Renal cortex interstitium (tissue), 11 donors: ENCODE measurements around the gene DDX27. TPM values are rescaled to one million over a fixed set of nuclear protein-coding genes. Genes with fewer than 3 reads are reported as not detected.

Source experiments
- DNase-seq, 11 donors: peaks; one replicate each; pipeline ENCODE4 v3.0.0-alpha.2; 2013; ENCODE audit warnings: low read depth in 9 of 11, low spot score in 4 of 11; ENCODE audit errors: extremely low read depth in 1 of 11
- polyA plus RNA-seq, 3 donors: library from polyadenylated mRNA; unstranded; fragments of 120-200 nt; gene quantifications; one replicate each; pipeline ENCODE4 v1.2.1, GENCODE V29; 2013; ENCODE audit not compliant: insufficient read length in 3 of 3

The DDX27 gene
- polyA plus RNA-seq, 3 donors = 47.1 to 52.0 (median 48.4) TPM

DNA sequence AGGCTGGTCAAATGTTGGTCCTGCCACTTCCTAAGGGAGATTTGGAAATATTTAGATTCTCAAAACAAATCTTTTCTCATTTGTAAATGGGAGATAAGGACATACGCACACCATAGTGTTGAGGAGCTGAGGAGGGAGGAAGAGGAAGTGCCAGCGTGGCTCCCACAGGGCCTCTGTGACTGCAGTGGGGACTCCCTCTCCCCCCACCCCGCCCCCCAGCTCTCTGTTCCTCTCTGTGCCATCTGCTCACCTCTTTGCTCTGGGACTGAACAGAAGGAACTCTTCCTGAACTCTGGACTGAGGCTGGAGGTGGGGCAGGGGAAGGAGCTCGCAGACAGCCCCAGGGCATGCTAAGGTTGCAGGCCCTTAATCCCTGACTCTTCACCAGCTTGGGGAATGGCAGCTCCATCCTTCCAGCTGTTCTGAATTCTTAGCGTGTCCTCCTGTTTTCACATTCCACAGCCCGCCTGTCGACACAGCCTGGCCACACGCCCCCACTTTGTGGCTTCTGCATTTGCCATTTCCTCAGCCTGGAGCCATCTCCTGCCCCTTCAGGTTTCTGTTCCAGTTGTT lies 11.4 kb downstream of the DDX27 start:
- DNase-seq = no peak

DNA sequence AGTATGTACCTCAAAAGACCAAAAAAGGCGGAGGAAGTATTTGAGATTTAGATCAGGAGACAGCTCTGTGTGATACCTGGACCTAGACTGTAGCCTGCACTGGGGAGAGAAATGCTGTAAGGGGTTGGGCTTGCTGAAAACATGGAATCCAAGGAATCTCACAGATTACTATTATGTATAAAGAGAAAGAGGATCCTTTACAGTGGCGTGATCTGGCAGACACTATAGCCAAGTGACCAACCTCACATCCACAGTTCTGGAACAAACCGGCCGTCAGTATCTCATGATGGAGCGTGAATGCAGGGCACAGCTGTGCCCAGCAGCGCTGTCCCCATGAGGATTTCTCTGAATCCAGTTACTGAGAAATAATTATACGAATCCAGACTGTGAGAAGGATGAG lies 12.3 kb downstream of the DDX27 start:
- no peak for DNase-seq

DNA sequence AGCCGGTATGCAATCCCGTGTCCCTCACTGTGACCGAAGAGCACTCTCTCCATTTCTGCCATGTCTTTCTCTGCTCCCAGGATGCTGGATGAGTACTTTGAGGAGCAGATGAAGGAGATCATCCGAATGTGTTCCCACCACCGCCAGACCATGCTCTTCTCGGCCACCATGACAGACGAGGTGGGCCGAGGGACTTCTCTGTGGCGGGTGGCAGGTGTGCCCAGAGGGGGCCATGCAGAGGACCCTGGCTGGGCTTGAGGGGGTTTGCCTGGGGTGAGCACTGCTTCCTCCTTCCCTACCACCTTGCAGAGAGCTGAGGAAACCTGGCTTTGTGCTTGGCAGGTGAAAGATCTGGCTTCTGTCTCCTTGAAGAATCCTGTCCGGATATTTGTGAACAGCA lies 14.0 kb downstream of the DDX27 start:
- DNase-seq = no peak

DNA sequence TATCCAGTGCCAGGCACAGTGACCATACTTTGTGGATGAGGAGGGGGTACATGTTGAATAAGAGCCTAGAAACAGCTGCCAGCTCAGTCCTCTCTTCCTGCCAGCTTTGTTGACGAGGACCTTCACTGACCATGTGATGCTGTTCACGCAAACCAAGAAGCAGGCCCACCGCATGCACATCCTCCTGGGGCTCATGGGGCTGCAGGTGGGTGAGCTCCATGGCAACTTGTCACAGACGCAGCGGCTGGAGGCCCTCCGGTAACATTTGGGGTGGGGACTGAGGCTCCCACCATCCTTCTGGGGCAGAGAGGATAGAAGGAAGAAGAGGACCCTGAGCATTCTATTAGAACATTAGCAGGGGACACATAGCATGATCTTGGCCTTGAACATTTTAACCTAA lies 15.6 kb downstream of the DDX27 start:
- no peak for DNase-seq

DNA sequence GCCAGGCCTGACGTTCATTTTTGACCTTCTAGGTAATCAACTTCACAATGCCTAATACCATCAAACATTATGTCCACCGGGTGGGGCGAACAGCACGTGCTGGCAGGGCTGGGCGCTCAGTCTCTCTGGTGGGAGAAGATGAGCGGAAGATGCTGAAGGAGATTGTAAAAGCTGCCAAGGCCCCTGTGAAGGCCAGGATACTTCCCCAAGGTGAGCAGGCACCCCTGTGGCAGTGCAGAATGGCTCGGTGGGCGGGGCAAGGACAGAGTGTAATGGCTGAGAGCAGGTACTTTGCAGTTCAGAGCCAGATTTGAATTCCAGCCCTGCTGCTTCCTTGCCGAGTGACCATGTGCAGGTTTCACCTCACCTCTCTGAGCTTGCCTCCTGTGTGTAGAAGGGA lies 17.1 kb downstream of the DDX27 start:
- no peak for DNase-seq

DNA sequence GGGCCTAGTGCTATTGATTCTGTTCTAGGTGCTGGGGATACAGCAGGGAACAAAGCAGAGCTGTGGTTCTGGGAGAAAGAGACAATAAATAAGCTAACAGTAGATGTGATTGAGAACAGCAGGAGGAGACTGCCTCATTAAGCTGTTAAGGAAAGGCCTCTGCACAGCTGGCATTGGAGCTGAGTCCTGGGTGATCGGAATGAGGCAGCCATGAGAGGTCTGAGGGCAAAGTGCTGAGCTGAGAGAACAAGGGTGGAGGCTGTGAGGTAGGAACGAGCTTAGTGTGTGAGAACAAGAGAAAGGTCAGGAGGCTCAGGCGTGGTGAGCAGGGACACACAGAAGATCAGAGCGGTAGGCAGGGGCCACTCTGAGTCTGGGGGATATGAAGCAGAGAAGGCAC lies 18.3 kb downstream of the DDX27 start:
- no peak for DNase-seq

DNA sequence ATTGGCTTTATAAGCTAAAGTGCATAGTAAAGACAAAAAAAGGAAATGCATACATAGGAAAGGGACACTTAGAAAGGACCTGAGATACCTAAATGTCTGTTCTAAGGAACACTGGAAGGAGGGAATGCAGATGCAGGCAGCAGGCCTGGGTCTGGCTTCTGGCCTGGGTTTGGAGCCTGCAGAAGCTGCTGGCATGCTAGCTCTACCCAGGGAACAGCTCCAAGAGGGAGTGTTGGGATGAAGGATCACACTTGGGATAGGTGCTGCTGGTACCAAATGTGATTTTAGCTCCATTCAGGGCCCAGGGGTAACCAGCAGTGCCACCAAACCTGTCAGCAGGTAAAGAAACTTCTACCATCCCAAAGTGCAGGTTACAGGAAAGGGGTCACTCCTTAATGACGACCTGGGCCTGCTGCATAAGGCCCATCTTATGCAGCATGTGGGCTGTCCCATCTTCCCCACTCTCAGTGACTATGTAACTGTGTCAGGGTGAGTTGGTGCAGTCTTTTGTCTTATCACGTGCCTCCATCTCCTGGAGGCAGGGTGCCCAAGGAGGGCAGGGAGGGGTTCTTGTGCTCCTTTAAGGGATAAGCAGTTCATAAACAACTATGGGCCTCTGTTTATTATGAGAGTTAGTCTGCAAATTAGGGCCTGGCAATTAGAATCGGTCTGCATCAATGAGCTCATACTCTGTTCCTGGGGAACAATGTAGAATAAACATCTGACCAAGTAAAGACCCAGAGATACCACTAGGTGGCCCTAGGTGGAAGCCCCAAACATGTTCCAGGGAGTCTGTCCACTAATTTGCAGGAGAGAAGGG lies 26.9 kb downstream of the DDX27 start:
- DNase-seq = peak in 8 of 11 donors; percentile 5 to 30 (median 15)

DNA sequence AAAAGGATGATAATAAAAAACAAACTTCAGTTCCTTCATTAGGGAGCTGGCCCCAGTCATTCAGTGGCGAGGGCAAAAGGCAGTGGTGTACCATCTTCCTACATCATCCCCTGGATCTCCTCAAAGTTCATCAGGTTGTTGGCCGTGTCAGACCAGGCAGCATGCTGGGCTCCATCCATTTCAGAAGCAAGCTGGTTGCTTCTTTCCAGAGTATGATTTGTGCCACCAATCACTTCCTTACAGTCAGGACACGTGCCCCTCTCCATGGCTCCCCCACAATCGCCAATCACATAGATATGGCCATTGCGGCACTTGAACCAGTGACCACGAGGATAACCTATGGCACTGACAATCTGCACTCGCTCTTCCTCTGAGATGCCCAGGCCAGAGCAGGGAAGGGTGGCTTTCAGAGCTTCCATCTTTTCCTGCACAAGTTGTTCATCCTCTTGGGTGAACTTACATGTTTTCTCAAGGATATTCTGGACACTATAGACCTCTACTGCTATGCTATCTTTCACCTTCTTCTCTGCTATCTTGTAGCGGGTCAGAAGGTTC lies 28.0 kb downstream of the DDX27 start:
- DNase-seq = no peak

DNA sequence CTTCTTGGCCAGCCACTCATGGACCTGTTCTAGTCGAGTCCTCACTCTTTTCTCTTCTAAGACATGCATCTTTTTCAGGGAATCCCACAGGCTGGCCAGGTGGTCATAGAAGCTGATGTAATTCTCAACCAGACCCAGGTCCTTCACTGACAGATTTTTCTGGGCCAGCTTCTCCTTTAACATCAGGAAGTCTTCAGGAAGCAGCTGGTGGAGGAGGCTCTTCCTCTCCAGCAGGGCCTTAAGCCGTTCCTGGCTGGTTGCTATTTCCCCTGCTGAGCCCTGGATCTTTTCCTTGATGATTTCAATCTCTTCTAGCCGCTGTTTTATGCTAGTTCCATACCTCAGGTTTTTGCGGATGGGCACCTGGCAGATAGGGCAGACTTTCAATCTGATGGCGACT lies 28.6 kb downstream of the DDX27 start:
- peak in 1 of 11 donors; percentile 4 for DNase-seq

DNA sequence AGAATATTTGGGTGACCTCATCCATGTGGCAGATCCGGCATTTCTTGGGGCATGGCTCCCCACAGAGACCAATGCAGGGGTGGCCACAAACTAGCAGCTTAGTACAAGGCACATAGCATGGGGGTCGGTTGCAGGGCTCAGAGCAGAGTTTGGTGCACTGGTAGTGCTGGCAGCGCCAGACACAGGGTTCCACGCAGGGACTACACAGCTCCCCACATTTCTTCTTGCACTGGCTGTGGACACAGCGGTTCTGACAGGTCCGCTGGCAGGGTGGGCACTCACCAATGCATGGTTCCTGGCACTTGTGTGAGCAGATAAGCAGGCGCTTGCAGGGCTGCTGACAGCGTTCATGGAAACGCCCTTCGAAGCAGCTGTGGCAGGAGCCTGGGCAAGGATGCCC lies 29.1 kb downstream of the DDX27 start:
- no peak for DNase-seq

DNA sequence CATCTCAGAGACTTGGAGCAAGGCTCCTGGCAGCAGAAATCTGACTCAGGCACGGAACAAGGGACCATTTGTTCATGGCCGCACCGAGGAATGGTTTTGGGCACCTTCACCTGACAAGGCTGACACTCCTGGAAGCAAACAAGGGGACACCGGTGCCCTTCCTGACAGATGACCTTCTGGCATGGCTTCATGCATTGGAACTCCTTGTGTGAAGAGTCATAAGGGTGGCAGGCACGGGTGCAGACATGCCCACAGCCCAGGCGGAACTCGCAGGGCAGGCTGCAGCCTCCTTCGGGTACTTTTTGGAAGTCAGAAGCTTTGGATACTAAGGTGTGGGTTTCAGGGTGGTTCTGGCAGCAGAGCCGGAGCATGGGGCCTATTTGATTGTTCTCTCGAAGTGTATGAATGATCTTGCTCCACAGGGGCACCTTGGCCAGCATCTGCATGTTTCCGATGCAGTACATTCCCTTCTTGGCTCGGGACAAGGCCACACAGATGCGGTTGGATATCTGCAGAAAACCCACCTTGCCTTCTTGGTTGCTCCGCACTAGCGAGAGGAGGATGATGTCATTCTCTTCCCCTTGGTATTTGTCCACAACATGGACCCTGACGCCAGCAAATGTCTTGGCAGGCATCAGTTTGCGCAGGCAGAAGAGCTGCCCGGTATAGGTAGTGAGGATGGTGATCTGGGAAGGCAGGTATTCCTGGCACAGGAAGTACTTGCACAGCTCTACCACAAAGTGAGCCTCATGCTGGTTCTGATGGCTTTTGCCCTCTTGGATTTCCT lies 29.9 kb downstream of the DDX27 start:
- DNase-seq = no peak

DNA sequence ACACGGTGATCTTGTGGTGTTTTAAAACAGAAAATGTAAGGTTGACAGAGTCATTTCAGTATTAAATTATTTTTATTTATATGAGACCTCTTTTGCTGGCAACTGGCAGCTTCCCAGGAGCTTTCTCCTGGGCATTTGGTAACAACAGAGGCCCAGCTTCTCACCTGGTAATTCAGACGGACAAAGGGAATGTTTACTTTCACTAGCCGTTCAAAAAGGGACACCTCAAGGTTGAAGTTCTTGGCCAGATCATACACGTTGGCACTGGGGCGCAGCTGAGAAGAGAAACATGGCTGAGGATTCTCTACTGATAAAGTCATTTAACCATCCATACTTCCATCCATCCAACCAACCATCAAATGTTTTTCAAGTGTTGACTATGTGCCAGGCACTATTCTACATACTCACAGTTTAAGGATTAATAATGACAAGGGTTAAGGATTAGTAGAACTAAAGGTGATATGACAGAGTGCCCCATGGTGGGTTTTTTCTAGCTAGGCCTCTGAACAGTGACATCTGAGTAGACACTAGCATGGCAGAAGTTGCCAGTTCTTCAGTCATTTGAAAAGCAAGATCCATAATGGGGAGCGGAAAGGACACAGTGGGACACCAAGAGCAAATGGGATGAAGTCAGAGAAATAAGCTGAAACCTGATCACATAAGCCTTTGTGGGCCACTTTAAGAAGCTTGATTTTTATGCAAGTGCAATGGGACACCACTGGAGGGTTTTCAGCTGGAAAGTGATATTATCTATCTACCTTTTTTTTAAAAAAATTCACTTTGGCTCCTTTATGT lies 33.5 kb downstream of the DDX27 start:
- no peak for DNase-seq

DNA sequence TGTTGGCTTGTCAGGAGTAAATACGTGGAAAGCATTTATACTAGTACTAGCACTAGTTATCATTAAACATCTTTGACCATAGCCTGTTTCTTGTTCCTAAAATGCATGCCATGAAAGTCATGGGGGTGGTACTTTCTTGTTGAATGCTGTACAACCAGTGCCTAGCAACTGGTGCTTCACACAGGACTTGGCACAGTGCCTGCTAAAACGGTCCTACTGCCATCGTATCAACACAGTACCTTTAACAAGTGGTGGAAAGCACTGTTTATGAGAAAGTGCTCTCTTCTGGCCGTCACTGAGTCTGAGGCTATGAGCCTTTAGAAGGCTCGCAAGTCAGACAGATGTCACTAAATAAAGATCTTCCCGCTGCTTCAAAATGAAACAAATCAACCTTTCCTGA lies 37.0 kb downstream of the DDX27 start:
- no peak for DNase-seq

DNA sequence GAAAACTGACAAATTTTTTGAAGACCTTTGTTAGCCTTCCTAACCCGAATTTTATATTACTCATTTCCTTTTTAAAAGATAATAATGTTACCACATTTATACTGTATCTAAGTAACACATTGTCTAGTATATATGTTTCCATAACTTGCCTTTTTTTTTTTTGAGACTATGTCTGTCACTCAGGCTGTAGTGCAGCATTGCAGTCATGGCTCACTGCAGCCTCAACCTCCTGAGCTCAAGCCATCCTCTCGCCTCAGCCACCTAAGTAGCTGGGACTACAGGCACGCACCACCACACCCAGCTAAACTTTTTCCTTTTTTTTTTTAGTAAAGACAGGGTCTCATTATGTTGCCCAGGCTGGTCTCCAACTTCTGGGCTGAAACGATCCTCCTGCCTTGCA lies 40.1 kb downstream of the DDX27 start:
- no peak for DNase-seq

DNA sequence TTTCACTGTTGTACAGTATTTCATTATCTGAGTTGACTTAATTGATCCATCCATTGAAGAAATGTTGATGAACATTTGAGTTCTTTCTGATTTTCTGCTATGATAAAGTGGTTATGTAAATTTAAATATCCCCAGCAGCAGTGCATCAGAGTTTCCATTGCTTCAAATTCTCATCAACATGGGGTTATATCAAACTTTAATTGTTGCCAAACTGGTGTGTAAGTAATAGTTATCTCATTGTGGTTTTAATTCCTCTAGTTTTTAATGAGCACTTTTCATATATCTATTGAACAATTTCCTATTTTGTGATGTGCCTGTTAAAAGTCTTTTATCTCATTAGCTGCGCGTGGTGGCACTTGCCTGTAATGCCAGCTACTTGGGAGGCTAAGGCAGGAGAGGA lies 40.6 kb downstream of the DDX27 start:
- DNase-seq = no peak

DNA sequence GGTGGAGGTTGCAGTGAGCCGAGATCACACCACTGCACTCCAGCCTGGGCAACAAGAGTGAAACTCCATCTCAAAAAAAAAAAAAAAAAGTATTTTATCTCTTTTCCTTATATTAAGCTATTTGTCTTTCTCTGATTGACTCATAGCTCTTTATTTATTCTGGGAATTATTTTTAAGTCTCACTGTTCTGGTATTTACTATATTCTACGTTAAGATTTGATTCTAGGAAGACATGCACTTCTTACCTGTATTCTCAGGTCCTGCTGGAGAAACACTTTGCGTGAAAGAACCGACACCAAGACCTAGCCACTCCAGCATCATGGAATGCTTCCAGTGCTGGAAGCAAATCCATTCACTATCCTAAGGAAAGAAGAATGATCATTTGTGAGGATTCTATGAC lies 41.0 kb downstream of the DDX27 start:
- no peak for DNase-seq

DNA sequence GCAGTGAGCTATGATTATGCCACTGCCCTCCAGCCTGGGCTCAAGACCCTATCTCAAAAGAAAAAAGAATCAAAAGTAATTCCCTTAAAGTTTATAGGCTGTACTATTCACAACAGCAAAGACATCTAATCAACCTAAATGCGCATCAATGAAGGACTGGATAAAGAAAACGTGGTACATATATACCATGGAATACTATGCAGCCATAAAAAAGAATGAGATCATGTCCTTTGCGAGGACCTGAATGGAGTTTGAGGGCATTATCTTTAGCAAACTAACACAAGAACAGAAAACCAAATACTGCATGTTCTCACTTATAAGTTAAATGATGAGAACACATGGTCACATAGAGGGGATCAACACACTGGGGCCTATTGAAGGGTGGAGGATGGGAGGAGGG lies 42.0 kb downstream of the DDX27 start:
- DNase-seq = no peak

DNA sequence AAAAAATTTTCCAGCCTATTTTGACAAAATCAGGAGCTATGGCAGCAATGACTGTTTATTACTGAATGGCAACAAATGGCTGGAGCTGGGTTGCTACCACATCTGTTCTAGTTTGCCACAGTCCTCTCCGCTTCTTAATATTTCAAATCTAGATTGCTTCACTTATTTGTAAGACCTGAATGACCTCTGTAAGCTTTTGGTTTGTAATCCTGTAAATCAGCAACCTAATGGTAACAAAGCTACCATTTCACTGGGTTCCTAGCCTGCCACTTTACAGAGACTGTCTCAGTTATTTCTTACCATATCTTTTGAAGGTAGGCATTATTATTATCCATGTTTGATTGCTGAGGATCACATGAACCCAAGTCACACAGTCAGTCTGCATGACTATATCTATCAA lies 43.2 kb downstream of the DDX27 start:
- DNase-seq = no peak

DNA sequence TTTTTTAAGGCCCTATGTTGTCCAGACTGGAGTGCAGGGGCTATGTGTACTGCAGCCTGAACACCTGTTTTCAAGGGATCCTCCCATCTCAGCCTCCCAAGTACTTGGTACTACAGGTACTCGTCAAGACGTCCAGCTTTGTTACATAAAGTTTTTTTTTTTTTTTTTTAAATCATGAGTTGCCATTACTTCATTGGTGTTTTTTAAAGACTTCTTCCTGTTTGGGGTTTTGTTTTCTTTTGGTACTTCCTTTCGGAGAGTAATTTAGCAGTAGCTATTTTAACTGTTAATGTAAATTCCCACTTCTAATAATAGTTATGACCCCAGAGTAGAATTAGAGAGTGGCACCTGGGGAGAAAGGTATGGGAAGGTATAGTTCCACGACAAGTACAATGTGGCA lies 48.1 kb downstream of the DDX27 start:
- DNase-seq = no peak
